Measurements from ENCODE around the gene WFIKKN2.

WFIKKN2 gene

DNA sequence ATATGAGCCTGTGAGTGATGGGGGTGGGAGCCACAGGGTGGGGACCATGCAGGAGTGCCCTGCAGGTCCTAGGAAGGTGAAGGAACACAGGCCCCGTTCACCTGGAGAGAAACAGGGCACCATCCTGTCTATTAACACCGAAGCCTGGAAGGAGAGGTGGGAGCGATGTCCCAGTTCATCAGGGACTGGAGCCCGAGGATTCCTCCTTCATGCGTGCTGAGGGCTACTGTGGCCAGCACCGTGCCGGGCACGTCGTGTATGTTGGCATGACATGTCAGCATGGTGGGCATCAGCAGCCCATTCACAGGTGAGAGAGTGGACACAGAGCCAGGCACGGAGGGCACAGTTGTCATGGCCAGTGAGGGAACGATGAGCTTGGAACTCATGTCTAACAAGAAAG lies 1.4 kb downstream of the WFIKKN2 start:
- DNase-seq = no peak

DNA sequence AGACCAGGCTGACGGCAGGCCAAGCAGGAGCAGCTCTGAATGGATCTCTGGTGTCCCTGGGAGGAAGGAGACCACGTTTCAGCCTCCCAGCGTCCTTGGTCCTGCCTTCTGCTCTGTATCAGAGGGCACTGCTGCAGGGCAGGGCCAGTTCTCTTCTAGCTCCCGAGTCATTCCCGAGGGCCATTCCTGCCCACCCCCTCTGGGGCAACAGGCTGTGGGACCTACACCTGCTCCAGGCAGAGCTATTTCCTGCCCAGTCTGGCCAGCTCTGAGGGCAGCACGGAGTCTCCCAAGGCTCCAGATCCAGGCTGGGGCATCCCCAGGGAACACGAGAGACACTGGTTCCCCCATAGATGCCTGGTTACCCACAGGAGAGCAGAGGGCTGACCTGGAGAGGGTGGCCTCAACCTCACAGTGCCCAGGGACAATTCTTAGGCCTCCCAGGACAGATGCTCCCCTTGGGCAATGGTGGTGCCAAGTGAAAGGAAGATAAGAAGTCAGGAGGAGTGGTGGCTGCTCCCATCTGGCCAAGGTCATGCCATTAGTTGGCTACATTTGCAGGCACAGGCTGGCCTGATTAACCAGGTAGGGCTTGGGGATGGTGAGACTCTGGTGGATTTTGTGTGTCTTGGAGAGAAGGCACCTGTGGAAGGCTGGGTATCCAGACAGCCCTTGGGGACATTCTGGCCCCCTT lies 2.0 kb downstream of the WFIKKN2 start:
- no peak for DNase-seq

DNA sequence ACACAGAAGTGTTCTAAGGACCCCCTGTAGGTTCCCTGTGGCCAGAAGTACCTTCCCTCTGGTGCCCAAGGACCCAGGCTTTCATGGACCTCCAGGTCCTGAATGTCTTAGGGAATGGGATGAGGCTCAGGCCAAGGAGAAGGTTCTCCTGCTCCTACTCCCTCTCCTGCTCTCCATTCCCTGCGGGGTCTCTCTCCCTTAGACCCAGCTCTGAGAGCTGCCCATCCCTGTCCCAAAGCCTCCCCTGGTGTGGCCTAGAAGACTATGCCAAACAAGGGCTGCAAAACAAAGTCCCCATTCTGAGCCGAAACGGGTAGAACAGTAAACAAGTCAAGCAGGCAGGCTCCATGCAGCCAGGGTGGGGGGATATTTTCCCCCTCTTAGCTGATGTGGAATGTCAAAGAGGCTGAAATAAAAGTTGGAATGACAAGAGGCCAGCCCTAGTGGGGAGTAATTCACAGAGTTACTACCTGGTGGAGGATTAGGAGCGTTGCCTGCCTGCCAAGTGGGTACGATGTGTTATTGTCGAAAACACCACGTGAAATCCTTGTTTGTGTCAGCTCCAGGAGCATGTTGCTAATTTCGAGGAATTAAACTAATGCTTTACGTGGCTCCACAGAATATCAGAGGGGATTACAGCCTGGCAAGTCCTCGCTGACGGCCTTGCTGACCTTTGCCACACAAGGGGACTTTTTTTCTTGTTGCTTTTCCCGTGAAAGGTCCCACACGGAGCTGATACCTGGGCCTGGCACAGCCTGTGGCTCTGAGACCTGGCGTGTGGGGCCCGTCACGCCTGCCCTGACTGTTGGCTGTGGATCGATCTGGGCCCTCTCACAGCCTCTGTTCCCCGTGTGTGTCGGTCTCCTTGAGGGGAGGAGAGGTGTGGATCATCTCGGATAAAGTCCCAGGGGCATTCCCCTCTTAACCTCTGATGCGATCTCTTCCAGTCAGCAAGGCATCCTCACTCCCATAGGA lies 2.9 kb downstream of the WFIKKN2 start:
- DNase-seq = no peak

DNA sequence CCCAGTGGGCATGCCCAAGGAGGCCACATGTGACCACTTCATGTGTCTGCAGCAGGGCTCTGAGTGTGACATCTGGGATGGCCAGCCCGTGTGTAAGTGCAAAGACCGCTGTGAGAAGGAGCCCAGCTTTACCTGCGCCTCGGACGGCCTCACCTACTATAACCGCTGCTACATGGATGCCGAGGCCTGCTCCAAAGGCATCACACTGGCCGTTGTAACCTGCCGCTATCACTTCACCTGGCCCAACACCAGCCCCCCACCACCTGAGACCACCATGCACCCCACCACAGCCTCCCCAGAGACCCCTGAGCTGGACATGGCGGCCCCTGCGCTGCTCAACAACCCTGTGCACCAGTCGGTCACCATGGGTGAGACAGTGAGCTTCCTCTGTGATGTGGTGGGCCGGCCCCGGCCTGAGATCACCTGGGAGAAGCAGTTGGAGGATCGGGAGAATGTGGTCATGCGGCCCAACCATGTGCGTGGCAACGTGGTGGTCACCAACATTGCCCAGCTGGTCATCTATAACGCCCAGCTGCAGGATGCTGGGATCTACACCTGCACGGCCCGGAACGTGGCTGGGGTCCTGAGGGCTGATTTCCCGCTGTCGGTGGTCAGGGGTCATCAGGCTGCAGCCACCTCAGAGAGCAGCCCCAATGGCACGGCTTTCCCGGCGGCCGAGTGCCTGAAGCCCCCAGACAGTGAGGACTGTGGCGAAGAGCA lies 4.4 kb downstream of the WFIKKN2 start:
- DNase-seq = no peak

DNA sequence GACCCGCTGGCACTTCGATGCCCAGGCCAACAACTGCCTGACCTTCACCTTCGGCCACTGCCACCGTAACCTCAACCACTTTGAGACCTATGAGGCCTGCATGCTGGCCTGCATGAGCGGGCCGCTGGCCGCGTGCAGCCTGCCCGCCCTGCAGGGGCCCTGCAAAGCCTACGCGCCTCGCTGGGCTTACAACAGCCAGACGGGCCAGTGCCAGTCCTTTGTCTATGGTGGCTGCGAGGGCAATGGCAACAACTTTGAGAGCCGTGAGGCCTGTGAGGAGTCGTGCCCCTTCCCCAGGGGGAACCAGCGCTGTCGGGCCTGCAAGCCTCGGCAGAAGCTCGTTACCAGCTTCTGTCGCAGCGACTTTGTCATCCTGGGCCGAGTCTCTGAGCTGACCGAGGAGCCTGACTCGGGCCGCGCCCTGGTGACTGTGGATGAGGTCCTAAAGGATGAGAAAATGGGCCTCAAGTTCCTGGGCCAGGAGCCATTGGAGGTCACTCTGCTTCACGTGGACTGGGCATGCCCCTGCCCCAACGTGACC lies 5.0 kb downstream of the WFIKKN2 start:
- DNase-seq = no peak

DNA sequence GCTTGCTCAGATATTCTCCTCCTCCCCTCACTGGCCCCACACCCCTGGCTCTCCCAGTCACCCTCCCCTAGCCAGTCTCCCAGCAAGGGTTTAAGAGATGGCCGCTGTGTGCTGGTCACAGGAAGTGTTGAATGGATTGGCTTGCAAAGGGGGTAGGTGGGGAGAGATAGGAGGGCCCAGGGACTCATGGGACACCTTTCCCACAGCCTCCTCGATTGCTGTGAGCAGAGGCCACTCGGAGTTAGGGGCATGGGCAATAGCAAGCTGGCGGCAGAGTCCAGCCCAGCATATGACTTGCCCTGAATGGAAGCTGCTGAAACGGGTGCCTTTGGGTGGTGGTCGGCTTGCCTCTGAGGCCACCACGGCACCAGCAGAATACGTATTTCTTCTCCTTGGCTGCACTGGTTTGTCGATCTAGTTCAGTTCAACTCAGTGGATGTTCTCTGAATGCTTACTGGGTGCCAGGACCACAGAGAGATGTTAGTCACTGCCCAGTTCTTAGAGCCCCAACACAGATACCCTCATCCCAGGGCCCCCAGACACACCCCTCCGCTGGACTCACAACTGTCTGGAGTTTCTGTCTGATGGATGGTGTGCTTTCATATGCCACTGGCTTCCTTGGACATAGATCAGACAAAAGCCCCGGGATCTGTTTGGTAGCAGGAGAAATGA lies 6.0 kb downstream of the WFIKKN2 start:
- no peak for DNase-seq

DNA sequence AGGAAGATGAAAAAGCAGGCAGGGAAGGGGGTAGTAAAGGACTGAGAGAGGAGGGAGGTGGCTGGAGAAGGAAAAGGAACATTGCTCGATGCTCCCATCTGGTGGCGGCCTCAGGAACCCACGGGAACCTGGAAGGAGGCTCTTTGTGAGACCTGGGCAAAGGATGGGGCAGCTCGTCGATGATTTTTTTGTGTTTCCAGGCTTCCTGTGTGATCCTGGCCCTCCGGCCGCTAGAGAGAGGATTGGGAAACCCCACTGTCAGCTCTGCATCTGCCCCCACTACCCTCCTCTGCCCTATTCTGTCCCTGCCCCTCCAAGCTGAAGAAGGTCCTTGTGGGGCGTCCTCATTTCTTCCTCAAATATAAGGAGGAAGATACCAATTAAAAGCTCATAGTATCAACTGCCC lies 6.6 kb downstream of the WFIKKN2 start:
- peak; percentile 60 to 70 for DNase-seq

DNA sequence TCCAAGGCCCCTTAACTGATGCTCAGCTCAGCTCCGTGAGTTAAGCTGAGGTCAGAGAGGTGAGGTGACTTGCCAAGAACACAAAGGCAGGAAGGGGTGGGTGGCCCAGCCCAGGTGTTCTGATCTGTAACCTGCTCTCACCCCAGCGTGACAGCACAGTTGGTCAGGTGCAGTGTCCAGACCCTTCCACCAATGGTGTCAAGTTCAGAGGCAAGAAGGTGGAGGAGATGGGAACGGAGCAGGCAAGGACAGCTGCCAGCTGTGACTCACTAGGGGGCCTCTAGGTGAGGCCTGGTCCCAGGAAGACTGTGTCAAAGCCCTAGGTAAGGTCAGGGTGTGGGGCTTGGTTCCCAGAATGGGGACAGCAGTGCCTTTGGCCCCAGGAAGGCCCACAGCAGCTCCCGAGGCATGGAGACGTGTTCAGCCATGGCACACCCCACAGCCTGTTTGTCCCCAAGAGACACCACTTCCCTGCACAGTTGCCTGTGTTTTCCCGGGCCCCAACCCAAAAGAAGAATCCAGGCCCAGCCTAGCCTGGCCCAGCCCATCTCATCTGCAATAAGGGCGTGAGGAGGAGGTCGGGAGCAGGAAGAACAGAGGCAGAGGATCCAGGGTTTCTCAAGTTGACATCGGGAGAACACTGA lies 7.2 kb downstream of the WFIKKN2 start:
- DNase-seq = no peak

DNA sequence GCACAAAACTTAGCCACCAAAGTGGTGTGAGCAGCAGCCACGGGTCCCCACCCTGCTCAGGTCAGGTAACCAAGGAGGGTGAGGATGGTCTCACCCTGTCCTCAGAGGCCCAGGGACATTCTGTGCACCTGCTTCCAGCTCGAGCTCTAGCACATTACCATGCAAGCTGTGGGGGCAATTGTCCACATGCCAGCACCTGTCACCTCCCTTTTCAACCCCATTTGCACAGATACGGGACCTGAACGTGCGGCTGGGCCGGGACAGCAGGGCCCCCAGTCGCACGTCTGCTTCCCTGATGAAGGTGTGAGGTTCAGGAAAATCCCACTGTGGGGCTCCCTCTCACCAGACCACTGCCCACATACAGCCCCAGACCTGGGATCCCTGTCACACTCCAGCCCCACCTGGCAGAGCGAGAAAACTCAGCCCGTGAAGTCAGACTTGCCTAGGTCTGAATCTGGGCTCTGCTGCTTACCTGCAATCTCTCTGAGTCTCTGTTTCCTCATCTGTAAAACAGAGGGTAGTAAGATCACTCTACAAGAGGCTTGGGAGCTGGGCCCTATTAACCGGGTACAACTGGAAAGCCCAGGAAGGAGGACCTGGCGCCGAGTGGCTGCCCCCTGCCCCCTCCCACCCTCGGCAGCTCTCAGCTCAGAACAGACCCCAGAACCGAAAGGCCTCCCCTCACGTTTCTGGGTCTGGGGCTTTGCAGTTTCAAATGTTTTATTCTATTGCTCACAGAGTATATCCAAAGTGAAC lies 7.9 kb downstream of the WFIKKN2 start:
- DNase-seq = no peak

DNA sequence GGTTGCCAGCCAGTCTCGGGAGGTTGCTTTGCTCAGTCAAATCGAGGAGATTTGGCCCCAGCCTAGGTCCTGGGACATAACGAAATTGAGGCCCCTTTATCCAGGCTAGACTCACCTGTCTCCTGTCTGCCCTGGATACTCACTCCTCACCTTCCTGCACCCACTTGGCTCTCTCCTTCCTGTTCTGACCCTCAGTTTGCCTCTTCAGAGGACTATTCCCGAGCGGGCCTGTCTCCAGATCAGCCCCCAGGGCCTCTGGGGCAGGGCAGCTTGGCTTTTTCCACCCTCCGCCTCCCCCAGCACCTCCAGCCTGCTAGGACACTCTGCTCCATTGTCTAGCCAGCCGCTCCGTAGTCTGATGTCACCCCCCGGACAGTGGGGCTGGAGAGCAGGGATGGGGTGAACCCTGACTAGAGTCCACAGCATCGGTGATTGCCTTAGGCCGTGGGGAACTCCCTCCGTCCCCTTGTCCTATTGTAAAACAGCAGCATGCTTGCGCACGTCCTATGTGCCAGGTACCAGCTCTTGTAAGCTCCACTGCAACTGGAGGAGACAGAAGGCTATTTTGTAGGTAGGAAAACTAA lies 8.8 kb downstream of the WFIKKN2 start:
- no peak for DNase-seq

DNA sequence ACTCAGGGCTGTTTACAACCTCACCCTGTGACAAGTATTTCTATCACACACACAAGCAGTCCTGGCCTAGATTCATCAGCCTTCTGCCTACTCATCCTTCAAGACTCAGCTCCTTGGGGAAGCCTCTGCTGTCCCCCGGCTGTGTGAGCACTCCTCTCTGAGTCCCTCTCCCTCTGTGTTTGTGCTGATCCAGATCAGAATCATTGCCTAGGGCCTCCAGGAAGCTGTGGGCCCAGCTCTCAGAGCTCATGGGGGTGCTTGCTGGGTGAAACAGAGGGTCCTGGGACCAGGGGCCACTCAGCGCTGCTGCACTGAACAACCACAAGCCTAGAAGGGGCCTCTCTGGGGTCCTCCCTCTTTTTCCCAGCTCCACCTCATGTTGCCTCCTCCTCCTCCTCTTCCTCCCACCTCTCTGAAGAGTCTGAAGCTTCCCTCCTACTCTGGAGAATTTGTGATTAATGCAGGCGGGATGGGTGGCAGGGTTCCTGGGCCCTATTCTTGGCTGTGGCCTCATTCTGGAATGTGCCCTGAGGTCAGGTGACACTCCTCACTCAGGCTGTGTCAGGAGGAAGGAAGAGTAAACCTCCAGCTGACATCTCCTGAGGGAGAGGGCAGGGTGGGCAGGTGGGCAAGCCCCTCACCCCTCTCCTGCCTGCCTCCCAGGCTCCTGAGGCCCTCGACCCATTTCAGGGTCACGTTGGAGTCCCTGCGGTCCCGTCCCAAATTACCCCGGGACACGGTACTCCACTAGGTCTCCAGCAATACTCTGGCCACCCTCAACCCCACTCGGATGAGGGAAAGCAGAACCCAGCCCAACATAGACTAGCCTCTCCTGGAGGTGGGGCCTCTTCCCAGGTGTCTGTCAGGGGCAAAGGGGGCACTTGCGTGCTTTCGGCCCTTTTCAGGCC lies 10.1 kb downstream of the WFIKKN2 start:
- DNase-seq = no peak

DNA sequence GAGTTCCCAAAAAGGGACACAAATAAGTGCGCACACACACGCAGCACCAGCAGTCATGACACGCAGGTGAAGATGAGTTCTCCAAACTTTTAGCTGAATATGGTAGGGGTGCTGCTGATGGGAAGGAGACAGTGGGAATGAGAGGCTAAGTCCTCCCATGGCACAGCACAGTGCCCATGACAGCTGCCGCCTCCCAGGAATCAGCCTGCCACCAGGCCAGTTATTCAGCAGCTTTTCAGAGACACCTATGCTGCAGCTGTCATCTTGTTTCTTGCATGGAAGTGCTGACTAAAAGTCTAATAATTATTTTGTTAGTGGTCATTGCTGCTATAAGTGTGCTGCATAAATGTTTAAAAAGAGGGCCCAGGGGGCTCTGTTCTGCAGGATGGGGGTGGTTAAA lies 12.2 kb downstream of the WFIKKN2 start:
- no peak for DNase-seq

DNA sequence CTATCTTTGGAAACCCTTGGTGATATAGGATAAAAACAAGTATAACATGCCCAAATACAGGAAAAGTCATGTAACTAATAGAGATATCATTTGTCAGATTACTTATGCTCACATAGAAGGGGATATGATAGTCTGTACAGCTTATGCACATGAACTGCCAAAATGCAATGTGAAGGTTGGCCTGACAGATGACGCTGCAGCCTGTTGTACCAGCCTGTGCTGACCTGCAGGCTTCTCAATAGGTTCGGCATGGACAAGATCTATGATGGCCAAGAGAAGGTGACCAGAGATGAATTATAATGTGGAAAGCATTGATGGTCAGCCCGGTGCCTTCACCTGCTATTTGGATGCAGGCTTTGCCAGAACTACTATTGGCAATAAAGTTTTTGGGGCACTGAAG lies 12.7 kb downstream of the WFIKKN2 start:
- DNase-seq = no peak

DNA sequence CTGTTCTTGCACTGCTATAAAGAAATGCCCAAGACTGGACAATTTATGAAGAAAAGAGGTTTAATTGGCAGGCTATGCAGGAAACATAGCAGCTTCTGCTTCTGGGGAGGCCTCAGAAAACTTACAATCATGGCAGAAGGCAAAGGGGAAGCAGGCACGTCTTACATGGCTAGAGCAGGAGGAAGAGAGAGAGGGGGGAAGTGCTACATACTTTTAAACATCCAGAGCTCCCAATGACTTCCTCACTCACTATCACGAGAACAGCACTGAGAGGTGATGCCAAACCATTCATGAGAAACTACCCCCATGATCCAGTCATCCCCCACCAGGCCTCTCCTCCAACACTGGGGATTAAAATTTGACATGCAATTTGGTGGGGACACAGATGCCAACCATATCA lies 13.3 kb downstream of the WFIKKN2 start:
- DNase-seq = no peak

DNA sequence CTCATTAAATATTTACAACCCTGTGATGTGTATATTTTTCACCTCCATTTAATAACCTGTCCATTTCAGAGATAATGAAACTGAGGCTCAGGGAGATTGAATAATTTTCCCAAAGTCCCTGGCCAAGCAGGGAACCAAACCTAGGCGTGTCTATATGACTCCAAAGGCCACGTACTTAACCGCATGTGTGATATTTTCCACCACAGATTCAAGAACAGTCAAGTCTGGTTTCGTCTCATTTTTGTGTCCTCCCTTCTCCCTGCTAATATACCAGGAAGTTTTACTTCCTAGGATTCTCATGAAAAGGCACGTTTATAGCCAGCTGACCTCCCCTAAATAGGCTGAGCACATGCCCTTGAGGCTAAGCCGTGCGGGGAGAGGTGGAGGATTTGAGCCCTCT lies 15.3 kb downstream of the WFIKKN2 start:
- no peak for DNase-seq

DNA sequence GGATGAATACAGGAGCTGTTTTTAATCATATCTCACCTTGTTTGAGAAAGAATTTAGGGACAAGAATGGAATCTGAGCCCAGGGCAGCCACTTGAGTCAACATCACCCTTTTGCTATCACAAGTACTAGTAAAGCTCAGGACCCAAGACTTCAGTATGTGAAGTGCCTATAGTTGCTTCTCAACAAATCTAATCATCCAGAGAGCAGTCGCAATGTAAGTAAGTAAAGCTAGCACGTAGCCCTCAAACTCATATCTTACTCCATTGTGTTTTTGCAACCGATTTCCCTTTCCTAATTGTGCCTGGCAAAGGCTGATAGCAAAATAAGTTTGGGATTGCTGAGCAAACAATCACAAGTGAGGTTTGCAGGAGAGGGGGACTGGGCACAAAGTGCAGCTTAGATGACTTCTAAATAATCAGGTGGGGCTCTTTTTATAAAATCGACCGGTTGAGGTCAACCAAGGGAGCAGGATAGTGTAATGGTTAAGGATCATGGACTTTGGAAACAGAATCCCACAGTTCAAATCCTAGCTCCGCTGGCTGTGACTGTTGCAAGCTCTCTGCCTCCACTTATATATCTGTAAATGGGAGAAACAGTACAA lies 17.7 kb downstream of the WFIKKN2 start:
- DNase-seq = no peak

DNA sequence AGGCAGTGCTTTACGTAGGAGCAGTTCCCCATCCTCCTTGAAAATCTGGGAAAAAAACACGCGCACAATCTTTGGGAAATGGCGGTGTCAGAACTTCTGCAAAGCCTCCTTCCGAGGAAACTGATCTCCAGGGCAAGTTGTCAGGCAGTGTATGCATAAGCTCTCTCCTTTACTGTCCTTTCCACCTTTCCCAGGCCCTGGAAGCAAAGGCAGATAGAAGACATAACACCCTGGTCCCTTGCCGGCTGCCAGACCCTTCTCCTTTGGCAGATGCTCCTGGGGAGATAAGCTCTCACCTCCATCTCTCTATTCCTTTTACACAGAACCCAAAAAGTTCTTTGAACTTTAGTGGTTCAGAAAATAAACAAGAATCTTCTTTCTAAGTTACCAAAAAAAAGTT lies 18.4 kb downstream of the WFIKKN2 start:
- no peak for DNase-seq

DNA sequence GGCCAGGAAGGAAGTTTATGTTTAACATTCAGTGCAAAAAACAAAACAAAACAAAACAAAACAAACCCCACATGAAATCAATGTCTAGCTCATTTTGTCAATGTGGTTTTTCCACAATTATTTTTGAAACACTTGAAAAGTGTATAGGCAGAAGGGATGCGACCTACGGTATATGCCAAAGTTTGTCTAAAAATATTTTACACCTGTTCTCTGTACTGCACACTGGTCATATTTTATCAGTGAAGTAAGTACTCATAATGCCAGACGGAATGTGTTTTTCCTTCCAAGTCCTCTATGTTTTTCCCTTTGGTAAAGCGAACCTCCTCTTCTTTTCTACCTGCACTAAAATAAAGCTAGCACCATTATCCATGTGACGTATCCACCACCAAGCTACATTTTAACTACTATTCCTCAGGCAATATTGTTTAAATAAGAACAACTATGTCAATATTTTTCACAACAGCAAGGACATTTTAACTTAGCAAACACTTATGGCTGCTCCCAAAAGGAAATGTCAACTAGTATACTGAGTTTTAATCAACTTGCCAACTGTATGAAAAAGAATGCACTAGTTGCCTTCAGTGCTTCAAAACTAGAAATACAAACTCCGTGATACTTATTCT lies 20.4 kb downstream of the WFIKKN2 start:
- no peak for DNase-seq

DNA sequence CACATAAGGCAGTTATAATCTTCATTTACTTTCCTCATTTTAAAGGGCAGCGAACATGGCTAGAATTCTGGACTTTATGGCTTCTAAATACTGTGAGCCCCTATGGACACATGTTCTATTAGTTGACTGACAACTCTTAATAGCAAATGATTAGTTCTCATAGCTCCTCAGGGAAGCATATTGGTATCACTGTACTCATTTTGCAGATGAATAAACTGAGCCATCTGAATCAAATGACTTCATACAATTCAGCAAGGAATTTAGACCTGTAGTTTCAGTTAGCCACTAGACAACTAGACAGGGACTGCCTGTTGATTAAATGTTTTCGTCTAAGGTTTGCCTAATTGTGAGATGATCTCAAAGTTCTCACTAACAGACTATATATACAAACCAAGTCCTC lies 21.0 kb downstream of the WFIKKN2 start:
- DNase-seq = no peak

Data from SHP77 (cell line).